ENCODE results near the gene NR2F2. TPM values are rescaled to one million over a fixed set of nuclear protein-coding genes. Genes with fewer than 3 reads are reported as not detected.

The NR2F2 gene
- total and polyA plus RNA-seq, 7 donors = 12.6 to 47.9 (median 24.0) TPM

- H3K4me3 ChIP-seq = peak overlapping the region in 3 of 4 donors; percentile 40 to 42 (median 42)
- H3K27me3 ChIP-seq = peaks cover 29 to 81% (median 60%) of the 10 kb centered on the region in 3 donors
- no peaks in the 10 kb centered on the region for H3K9me3 ChIP-seq
- intact Hi-C loops (cut with DNase I) = no loop called here
- no peaks in the 10 kb centered on the region for H3K36me3 ChIP-seq
- peak overlapping the region in 1 of 4 donors; percentile 70 for H3K27ac ChIP-seq
- peaks cover 0 to 31% (median 23%) of the 10 kb centered on the region in 4 donors for H3K4me1 ChIP-seq
- 11 to 14% methylated on average over 37 of the region's 37 CpGs for WGBS, 2 donors
- TF ChIP-seq EP300 (IDR thresholded peaks at IDR 0.05) (no peak), POLR2A (IDR thresholded peaks at IDR 0.05) (no peak), CTCF (IDR thresholded peaks at IDR 0.05) (no peak), POLR2AphosphoS5 (IDR thresholded peaks at IDR 0.05) (no peak)
- no peak for DNase-seq
Measured at GRCh38 chr15:96360581-96361308, 30.2 kb downstream of the NR2F2 start.

GRCh38 chr15:96361309-96362010 is 31.0 kb downstream of the NR2F2 start:
- Histone ChIP-seq H3K27me3 (peaks cover 36 to 88% (median 68%) of the 10 kb centered on the region in 3 donors), H3K4me1 (peaks cover 0 to 28% (median 25%) of the 10 kb centered on the region in 4 donors), H3K9me3 (no peaks in the 10 kb centered on the region), H3K4me3 (no peak overlapping the region), H3K27ac (peak overlapping the region in 1 of 4 donors; percentile 47), H3K36me3 (no peaks in the 10 kb centered on the region)
- intact Hi-C loops (cut with DNase I) = no loop called here
- no peak for DNase-seq
- 17 to 25% methylated on average over 34 of the region's 34 CpGs for WGBS, 2 donors
- no peak for TF ChIP-seq CTCF (IDR thresholded peaks at IDR 0.05)
- TF ChIP-seq EP300 (IDR thresholded peaks at IDR 0.05) = no peak
- TF ChIP-seq POLR2AphosphoS5 (IDR thresholded peaks at IDR 0.05) = no peak

GRCh38 chr15:96362011-96362754 is 31.7 kb downstream of the NR2F2 start:
- intact Hi-C loops (cut with DNase I) = no loop called here
- Histone ChIP-seq H3K27ac (no peak overlapping the region), H3K4me1 (peaks cover 0 to 29% (median 25%) of the 10 kb centered on the region in 4 donors), H3K27me3 (peaks cover 42 to 96% (median 75%) of the 10 kb centered on the region in 3 donors), H3K9me3 (no peaks in the 10 kb centered on the region), H3K4me3 (no peak overlapping the region), H3K36me3 (no peaks in the 10 kb centered on the region)
- TF ChIP-seq EP300 (IDR thresholded peaks at IDR 0.05) (no peak), CTCF (IDR thresholded peaks at IDR 0.05) (no peak), POLR2A (IDR thresholded peaks at IDR 0.05) (no peak), POLR2AphosphoS5 (IDR thresholded peaks at IDR 0.05) (no peak)
- DNase-seq = no peak
- 27 to 37% methylated on average over 21 of the region's 21 CpGs for WGBS, 2 donors

GRCh38 chr15:96362755-96363651 is 32.5 kb downstream of the NR2F2 start:
- WGBS, 2 donors = 17 to 22% methylated on average over 37 of the region's 37 CpGs
- no peak for TF ChIP-seq POLR2A (IDR thresholded peaks at IDR 0.05)
- no peak for TF ChIP-seq EP300 (IDR thresholded peaks at IDR 0.05)
- TF ChIP-seq POLR2AphosphoS5 (IDR thresholded peaks at IDR 0.05) = no peak
- TF ChIP-seq CTCF (IDR thresholded peaks at IDR 0.05) = no peak
- H3K27ac ChIP-seq = no peak overlapping the region
- peaks cover 50 to 100% (median 79%) of the 10 kb centered on the region in 3 donors for H3K27me3 ChIP-seq
- H3K4me1 ChIP-seq = peaks cover 0 to 31% (median 27%) of the 10 kb centered on the region in 4 donors
- intact Hi-C loops (cut with DNase I) = no loop called here
- no peaks in the 10 kb centered on the region for H3K9me3 ChIP-seq
- H3K4me3 ChIP-seq = no peak overlapping the region
- no peak for DNase-seq
- no peaks in the 10 kb centered on the region for H3K36me3 ChIP-seq
